ENCODE results near the gene LNP1.

GRCh38 chr3:100412912-100413590 lies 11.7 kb downstream of the LNP1 start:
- TF ChIP-seq POLR2AphosphoS5 (IDR thresholded peaks at IDR 0.05; ENCODE audit: low read depth, low read length), result no peak
- TF ChIP-seq CTCF (IDR thresholded peaks at IDR 0.05), result no peak
- TF ChIP-seq TCF7L2 (IDR thresholded peaks at IDR 0.05; ENCODE audit: low read depth, low read length), result no peak
- TF ChIP-seq REST (IDR thresholded peaks at IDR 0.05; ENCODE audit: insufficient read depth in 1 of 2, low read depth in 2 of 2, low read length in 1 of 2), result no peak
